SK-N-SH (cell line): ENCODE results near the gene SFXN5. TPM values are rescaled to one million over a fixed set of nuclear protein-coding genes. Genes with fewer than 3 reads are reported as not detected.

Experiments used
- CTCF ChIA-PET: fragments of 300-600, 350-600 bp; formaldehyde crosslinking; extraction: SDS; loops from one replicate; lab custom pipeline; 2021; lab: Yijun Ruan, JAX
- POLR2A ChIA-PET: fragments of 350-600 bp; sonication (Branson Sonifier 250); formaldehyde crosslinking; extraction: SDS; loops from one replicate; lab custom pipeline; 2020; ENCODE audit warnings: antibody characterized with exemption, inconsistent platforms; lab: Yijun Ruan, JAX
- DNase-seq: peaks from one replicate; pipeline ENCODE4 v3.0.0; 2012
- H2AFZ ChIP-seq: fragments of 200-600 bp; sonication (generic); 2 replicates; pipeline ENCODE4 v1.8.1; 2016; ENCODE audit warnings: antibody characterized with exemption, mild to moderate bottlenecking, low read depth
- H3F3A ChIP-seq: fragments of 200-600 bp; sonication (generic); replicated peaks from 2 replicates; pipeline ENCODE3; 2016; ENCODE audit warnings: antibody characterized with exemption, mild to moderate bottlenecking; ENCODE audit not compliant: insufficient read depth
- H3K27ac ChIP-seq, 2 experiments: fragments of 200-500 bp in 1 of 2; fragments of 200-600 bp in 1 of 2; sonication (Bioruptor generic) in 1 of 2; sonication (generic), shearing (Covaris generic) in 1 of 2; 2 replicates each; pipeline versions ENCODE4 v1.5.1 to v1.6.1; 2014 to 2016; ENCODE audit warnings: low read depth in 2 of 2, inconsistent platforms in 1 of 2, low read length in 1 of 2, mild to moderate bottlenecking in 1 of 2, mixed read lengths in 1 of 2
- H3K27me3 ChIP-seq: fragments of 200-600 bp; sonication (generic), shearing (Covaris generic); 2 replicates; pipeline ENCODE4 v1.6.1; 2016; ENCODE audit warnings: mixed run types; ENCODE audit not compliant: insufficient read depth
- H3K36me3 ChIP-seq, 2 experiments: fragments of 200-500 bp in 1 of 2; fragments of 200-600 bp in 1 of 2; sonication (Bioruptor generic) in 1 of 2; sonication (generic) in 1 of 2; replicated peaks in 1 of 2; 2 replicates each; pipeline versions ENCODE3 to v1.5.1; 2014 to 2016; ENCODE audit warnings: low read length in 1 of 2, mild to moderate bottlenecking in 1 of 2; ENCODE audit not compliant: insufficient read depth in 2 of 2, control insufficient read depth in 1 of 2
- H3K4me1 ChIP-seq, 2 experiments: fragments of 200-500 bp in 1 of 2; fragments of 200-600 bp in 1 of 2; sonication (Bioruptor generic) in 1 of 2; sonication (generic), shearing (Covaris generic) in 1 of 2; 2 replicates each; pipeline versions ENCODE4 v1.5.1 to v1.6.1; 2014 to 2016; ENCODE audit warnings: low read depth in 1 of 2, low read length in 1 of 2, mixed run types in 1 of 2; ENCODE audit not compliant: insufficient read depth in 2 of 2, control insufficient read depth in 1 of 2
- H3K4me2 ChIP-seq: fragments of 200-600 bp; sonication (generic), shearing (Covaris generic); 2 replicates; pipeline ENCODE4 v1.6.1; 2017; ENCODE audit warnings: mixed run types
- H3K4me3 ChIP-seq, 2 experiments: fragments of 200-500 bp in 1 of 2; fragments of 200-600 bp in 1 of 2; sonication (Bioruptor generic) in 1 of 2; sonication (generic), shearing (Covaris generic) in 1 of 2; 2 replicates each; pipeline versions ENCODE4 v1.5.1 to v1.8.1; 2014 to 2016; ENCODE audit warnings: low read depth in 2 of 2, inconsistent platforms in 1 of 2, low read length in 1 of 2, mild to moderate bottlenecking in 1 of 2, mixed read lengths in 1 of 2, moderate library complexity in 1 of 2
- H3K79me2 ChIP-seq: fragments of 200-600 bp; sonication (generic); 2 replicates; pipeline ENCODE4 v1.8.1; 2017; ENCODE audit warnings: mild to moderate bottlenecking; ENCODE audit not compliant: insufficient read depth
- H3K9ac ChIP-seq: fragments of 200-600 bp; sonication (generic); 2 replicates; pipeline ENCODE4 v1.6.1; 2017; ENCODE audit warnings: mixed run types
- H3K9me2 ChIP-seq: fragments of 200-600 bp; sonication (generic); 2 replicates; pipeline ENCODE4 v1.6.1; 2017; ENCODE audit warnings: mixed run types
- H3K9me3 ChIP-seq: fragments of 200-600 bp; sonication (generic); 2 replicates; pipeline ENCODE4 v1.6.1; 2017; ENCODE audit warnings: mixed run types, mild to moderate bottlenecking, moderate library complexity
- H4K20me1 ChIP-seq: fragments of 200-600 bp; sonication (generic); 2 replicates; pipeline ENCODE4 v1.6.1; 2017; ENCODE audit warnings: mild to moderate bottlenecking, mixed run types; ENCODE audit not compliant: insufficient read depth
- EP300 ChIP-seq, 2 experiments: IDR thresholded peaks; 2 replicates each; pipeline versions ENCODE4 v1.4.0 to v1.6.1; 2012; ENCODE audit warnings: borderline replicate concordance in 1 of 2, low read depth in 1 of 2, low read length in 1 of 2
- FOSL2 ChIP-seq: IDR thresholded peaks from 2 replicates; pipeline ENCODE4 v1.4.0; 2012; ENCODE audit warnings: low read depth, mild to moderate bottlenecking, moderate library complexity, borderline replicate concordance
- FOXJ3 ChIP-seq: sonication (generic); formaldehyde crosslinking; IDR thresholded peaks from 2 replicates; pipeline ENCODE4 v1.5.1; 2020; ENCODE audit warnings: mild to moderate bottlenecking, missing genetic modification reagents
- FOXM1 ChIP-seq: IDR thresholded peaks from 2 replicates; pipeline ENCODE4 v1.4.0; 2012; ENCODE audit warnings: low read depth, mild to moderate bottlenecking
- GATA2 ChIP-seq: sonication (generic); formaldehyde crosslinking; IDR thresholded peaks from 2 replicates; pipeline ENCODE4 v1.5.0; 2020; ENCODE audit warnings: mild to moderate bottlenecking, missing genetic modification reagents
- IRF3 ChIP-seq: fragments of 150-350 bp; IDR thresholded peaks from 2 replicates; pipeline ENCODE4 v1.6.1; 2016; ENCODE audit warnings: mild to moderate bottlenecking, low read depth, low read length
- JUND ChIP-seq: IDR thresholded peaks from 2 replicates; pipeline ENCODE4 v1.4.0; 2012
- MXI1 ChIP-seq: IDR thresholded peaks from 2 replicates; pipeline ENCODE4 v1.6.1; 2012; ENCODE audit warnings: mild to moderate bottlenecking, low read depth, low read length, improper control_type of control experiment
- NFIC ChIP-seq: IDR thresholded peaks from 2 replicates; pipeline ENCODE4 v1.4.0; 2012; ENCODE audit warnings: borderline replicate concordance
- PBX3 ChIP-seq: IDR thresholded peaks from 2 replicates; pipeline ENCODE4; 2012
- POLR2AphosphoS5 ChIP-seq: IDR thresholded peaks from 2 replicates; pipeline ENCODE4 v1.6.1; 2012; ENCODE audit warnings: low read depth, low read length
- RCOR1 ChIP-seq: fragments of 150-350 bp; IDR thresholded peaks from 2 replicates; pipeline ENCODE4 v1.6.1; 2017; ENCODE audit warnings: antibody characterized with exemption, low read length
- REST ChIP-seq: IDR thresholded peaks from 2 replicates; pipeline ENCODE4 v1.6.1; 2012; ENCODE audit warnings: mild to moderate bottlenecking, low read depth, low read length, moderate library complexity
- RXRA ChIP-seq: IDR thresholded peaks from 2 replicates; pipeline ENCODE4 v1.4.0; 2012; ENCODE audit warnings: low read depth, mild to moderate bottlenecking, borderline replicate concordance
- SMC3 ChIP-seq: IDR thresholded peaks from 2 replicates; pipeline ENCODE4 v1.6.1; 2012; ENCODE audit warnings: low read depth, low read length, improper control_type of control experiment
- USF2 ChIP-seq: fragments of 150-350 bp; IDR thresholded peaks from 2 replicates; pipeline ENCODE4 v1.6.1; 2017; ENCODE audit warnings: antibody characterized with exemption, low read length, low read depth, borderline replicate concordance
- WGBS: methylation state at CpG from one replicate; pipeline ENCODE4 v1.1.6; 2017; ENCODE audit warnings: low lambda C conversion rate; 5-methylcytosine and 5-hydroxymethylcytosine counted together
- polyA plus RNA-seq, 3 experiments: library from polyadenylated mRNA; depleted of rRNA; stranded (reverse); fragments of >200 nt; gene quantifications; 2 replicates each; pipeline ENCODE4 v1.2.3, GENCODE V29; 2012

Gene SFXN5
- polyA plus RNA-seq, 1 of the 3 experiments (the other 2 are of a cell fraction) = 9.9 TPM

GRCh38 chr2:73100956-73101355 is 29.4 kb upstream of the SFXN5 start:
- CTCF ChIA-PET = interaction anchor here (0.6 to 1.7 kb wide), 2 partner anchors 56 to 242 kb away, joined by 3 to 8 read pairs; no protein-coding TSS in a partner anchor
- H3F3A ChIP-seq = peaks cover 9% of the 10 kb centered on the region
- H3K36me3 ChIP-seq = peaks cover 0 to 4% of the 10 kb centered on the region in 2 experiments
- H3K4me2 ChIP-seq = no peak overlapping the region
- H3K4me3 ChIP-seq = no peak overlapping the region
- no peak overlapping the region for H3K27ac ChIP-seq
- H3K79me2 ChIP-seq = peaks cover 95% of the 10 kb centered on the region
- no peak for DNase-seq
- POLR2A ChIA-PET = no interaction called here
- peaks cover 97% of the 10 kb centered on the region for H4K20me1 ChIP-seq
- whole genome bisulfite sequencing = 91% methylated on average over 4 of the region's 4 CpGs
- no peaks in the 10 kb centered on the region for H3K9me2 ChIP-seq
- peaks cover 19 to 21% of the 10 kb centered on the region in 2 experiments for H3K4me1 ChIP-seq
- H3K27me3 ChIP-seq = no peaks in the 10 kb centered on the region
- TF ChIP-seq JUND (no peak), SMC3 (no peak), USF2 (no peak), EP300 (IDR thresholded peaks at IDR 0.05; ENCODE audit: borderline replicate concordance in 1 of 2, low read depth in 1 of 2, low read length in 1 of 2) (no peak), PBX3 (no peak)
- no peak overlapping the region for H2AFZ ChIP-seq
- H3K9me3 ChIP-seq = no peaks in the 10 kb centered on the region
- no peak overlapping the region for H3K9ac ChIP-seq

- Histone ChIP-seq H3K27ac (no peak overlapping the region), H3K79me2 (peaks cover 94% of the 10 kb centered on the region), H4K20me1 (peaks cover 93% of the 10 kb centered on the region), H2AFZ (no peak overlapping the region), H3K36me3 (peaks cover 0 to 4% of the 10 kb centered on the region in 2 experiments), H3K9ac (no peak overlapping the region), H3K4me1 (peaks cover 19 to 21% of the 10 kb centered on the region in 2 experiments), H3K9me3 (no peaks in the 10 kb centered on the region), H3K27me3 (no peaks in the 10 kb centered on the region), H3F3A (peaks cover 9% of the 10 kb centered on the region), H3K4me3 (no peak overlapping the region), H3K4me2 (no peak overlapping the region), H3K9me2 (no peaks in the 10 kb centered on the region)
- POLR2A ChIA-PET = interaction anchor here (0.7 kb wide), 1 partner anchor 24 kb away, joined by 3 read pairs; no protein-coding TSS in a partner anchor
- CTCF ChIA-PET = interaction anchor here (0.8 to 1.9 kb wide), 8 partner anchors 10 to 207 kb away, joined by 3 to 16 read pairs (median 4); no protein-coding TSS in a partner anchor
- DNase-seq = no peak
- no CpG with 5 or more reads among the region's 3 CpGs for WGBS
- TF ChIP-seq MXI1 (no peak), FOSL2 (no peak), RCOR1 (no peak), RXRA (no peak), USF2 (no peak), GATA2 (CRISPR knock-in tag) (no peak), FOXM1 (no peak), REST (no peak), FOXJ3 (CRISPR knock-in tag) (no peak), IRF3 (no peak), PBX3 (no peak), POLR2AphosphoS5 (no peak), NFIC (no peak)
Observed at GRCh38 chr2:73099486-73099885, 28.0 kb upstream of the SFXN5 start.
